ENCODE measurements around the gene ODF2.
"Not testable (repeated sequence)": the region's sequence is repeated elsewhere in the genome, so short reads cannot be mapped to it uniquely, and the experiment has no call there.

The ODF2 gene

DNA sequence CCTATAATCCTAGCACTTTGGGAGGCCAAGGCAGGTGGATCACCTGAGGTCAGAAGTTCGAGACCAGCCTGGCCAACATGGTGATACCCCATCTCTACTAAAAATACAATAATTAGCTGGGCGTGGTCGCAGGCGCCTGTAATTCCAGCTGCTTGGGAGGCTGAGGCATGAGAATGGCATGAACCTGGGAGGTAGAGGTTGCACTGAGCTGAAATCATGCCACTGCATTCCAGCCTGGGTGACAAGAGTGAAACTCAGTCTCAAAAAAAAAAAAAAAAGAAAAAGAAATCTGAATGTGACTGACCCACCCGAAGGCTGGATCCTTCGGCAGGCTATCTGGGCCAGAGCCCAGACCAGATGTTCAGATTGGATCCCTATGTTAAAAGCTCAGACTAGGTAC, 32.5 kb upstream of the ODF2 start:
- not testable (repeated sequence) for DNase-seq (ENCODE audit: low read depth, low spot score)

GRCh38 chr9:128424268-128424780, 31.5 kb upstream of the ODF2 start:
- no peak for DNase-seq (ENCODE audit: low read depth, low spot score)

DNA sequence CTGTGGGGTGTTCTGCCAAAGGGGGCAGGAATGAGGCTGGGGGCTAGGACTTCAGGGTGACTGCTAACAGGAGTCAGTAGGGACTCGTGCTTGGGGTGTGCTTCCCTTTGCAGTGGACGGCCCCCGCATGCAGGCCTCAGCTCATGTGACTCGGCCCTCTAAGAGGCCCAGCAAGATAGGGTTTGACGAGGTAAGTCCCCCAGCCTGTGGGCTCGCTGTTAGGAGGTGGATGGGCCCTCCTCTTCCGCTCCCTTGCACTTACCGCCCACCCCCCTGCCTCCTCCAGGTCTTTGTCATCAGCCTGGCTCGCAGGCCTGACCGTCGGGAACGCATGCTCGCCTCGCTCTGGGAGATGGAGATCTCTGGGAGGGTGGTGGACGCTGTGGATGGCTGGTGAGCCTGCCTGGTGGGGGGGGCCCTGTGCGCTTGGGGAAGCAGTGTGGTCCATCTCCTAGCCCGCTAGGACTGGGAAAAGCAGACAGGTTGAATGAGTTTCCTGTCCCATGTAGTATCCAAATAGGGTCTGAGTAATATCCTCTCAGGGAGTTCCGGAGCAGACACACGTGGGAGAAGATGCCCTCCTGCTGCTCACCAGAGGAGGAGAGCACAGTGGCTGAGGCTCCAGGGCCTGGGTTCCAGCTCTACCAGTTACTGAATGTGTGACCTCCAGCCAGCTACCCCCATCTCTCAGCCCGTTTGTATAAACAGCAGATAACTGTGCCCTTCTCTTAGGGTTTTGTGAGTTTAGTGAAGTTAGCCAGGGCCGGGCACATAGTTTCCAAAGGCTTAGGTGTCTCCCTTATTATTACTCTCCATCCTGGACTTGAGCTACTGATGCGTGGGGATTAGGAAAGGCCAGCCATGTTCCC, 26.9 kb upstream of the ODF2 start:
- no peak for DNase-seq (ENCODE audit: low read depth, low spot score)

DNA sequence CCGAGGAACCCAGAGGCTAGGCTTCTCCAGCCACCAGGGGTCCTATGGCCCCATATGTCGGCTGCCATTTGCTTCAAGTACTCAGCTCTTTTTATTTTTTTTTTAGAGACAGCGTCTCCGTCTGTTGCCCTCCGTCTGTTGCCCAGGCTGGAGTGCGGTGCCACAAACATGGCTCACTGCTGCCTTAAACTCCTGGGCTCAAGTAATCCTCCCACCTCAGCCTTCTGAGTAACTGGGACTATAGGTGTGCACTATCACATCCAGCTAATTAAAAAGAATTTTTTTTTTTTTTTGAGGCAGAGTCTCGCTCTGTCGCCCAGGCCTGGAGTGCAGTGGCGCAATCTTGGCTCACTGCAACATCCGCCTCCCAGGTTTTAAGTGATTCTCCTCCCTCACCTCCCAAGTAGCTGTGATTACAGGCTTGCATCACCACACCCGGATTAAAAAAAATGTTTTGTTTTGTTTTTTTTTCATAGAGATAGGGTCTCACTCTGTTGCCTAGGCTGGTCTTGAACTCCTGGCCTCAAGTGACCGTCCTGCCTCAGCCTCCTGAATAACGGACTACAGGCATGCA, 26.2 kb upstream of the ODF2 start:
- no peak for DNase-seq (ENCODE audit: low read depth, low spot score)

DNA sequence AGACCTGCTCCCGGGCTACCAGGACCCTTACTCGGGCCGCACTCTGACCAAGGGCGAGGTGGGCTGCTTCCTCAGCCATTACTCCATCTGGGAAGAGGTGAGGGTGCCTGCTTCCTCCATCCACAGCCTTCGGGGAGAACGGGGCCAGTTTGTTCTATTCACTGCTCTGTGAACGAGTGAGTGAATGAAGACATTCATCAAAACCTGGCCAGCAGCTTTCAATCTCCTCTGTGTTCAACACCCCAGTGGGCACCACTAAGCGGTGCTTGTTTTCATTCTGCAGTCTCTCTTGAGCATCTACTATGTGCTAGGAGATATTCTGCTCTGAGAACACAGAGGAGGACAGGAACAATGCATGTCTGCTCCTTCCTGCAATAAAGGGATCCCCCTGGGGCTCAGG, 24.6 kb upstream of the ODF2 start:
- DNase-seq (ENCODE audit: low read depth, low spot score): no peak

DNA sequence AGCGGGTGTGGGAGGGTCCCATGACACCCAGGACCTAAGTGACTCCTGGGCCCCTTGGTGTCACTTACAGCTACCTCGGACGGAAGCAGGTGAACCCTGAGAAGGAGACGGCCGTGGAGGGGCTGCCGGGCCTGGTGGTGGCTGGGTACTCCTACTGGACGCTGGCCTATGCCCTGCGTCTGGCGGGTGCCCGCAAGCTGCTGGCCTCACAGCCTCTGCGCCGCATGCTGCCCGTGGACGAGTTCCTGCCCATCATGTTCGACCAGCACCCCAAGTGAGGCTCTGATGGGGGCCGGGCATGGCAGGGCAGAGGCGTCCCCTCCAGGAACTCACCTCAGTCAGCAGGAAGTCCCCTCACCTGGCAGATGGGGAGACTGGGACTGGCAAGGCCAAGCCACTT, 21.5 kb upstream of the ODF2 start:
- no peak for DNase-seq (ENCODE audit: low read depth, low spot score)

GRCh38 chr9:128435611-128436010, 20.2 kb upstream of the ODF2 start:
- no peak for DNase-seq (ENCODE audit: low read depth, low spot score)

- no peak for DNase-seq (ENCODE audit: low read depth, low spot score)
These were observed 17.3 kb upstream of the ODF2 start for GRCh38 chr9:128438343-128439109.

- DNase-seq (ENCODE audit: low read depth, low spot score): no peak
These were observed 16.5 kb upstream of the ODF2 start for GRCh38 chr9:128439273-128439672.

DNA sequence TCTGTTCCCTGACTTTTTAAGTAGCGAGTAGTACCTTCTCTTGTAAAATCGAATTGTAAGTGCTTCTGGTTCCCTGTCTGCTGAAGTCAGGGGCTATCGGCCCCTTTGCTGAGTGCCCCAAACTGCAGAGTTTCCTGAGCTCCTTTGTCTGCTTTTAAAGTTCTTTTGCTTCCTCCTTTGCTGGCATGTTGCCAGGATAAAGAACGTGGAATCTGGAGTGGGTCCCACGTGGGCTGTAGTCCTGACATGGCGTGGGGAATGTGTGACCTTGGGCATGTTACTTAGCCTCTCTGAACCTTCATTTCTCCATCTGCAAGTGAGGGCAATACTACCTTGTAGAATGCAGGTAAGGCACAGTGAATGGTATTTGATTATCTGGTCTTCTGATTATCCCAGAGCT, 13.7 kb upstream of the ODF2 start:
- no peak for DNase-seq (ENCODE audit: low read depth, low spot score)

- DNase-seq (ENCODE audit: low read depth, low spot score): not testable (repeated sequence)
These were observed 9.3 kb upstream of the ODF2 start for GRCh38 chr9:128446505-128446904.

DNA sequence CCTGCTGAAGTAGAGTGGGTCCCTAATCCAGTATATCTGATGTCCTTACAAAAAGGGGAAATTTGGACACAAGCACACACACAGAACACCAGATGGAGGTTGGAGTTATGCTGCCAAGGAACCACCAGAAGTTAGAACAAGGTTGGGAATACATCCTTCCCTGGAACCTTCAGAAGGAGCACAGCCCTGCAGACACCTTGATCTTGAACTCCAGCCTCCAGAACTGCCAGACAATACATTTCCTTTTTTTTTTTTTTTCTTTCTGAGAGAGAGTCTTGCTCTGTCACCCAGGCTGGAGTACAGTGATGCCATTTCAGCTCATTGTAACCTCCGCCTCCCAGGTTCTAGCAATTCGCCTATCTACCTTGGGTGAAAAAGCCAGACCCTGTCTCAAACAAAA, 7.1 kb upstream of the ODF2 start:
- no peak for DNase-seq (ENCODE audit: low read depth, low spot score)

- DNase-seq (ENCODE audit: low read depth, low spot score): no peak
These were observed 815 bp upstream of the ODF2 start for GRCh38 chr9:128454991-128455390.

DNA sequence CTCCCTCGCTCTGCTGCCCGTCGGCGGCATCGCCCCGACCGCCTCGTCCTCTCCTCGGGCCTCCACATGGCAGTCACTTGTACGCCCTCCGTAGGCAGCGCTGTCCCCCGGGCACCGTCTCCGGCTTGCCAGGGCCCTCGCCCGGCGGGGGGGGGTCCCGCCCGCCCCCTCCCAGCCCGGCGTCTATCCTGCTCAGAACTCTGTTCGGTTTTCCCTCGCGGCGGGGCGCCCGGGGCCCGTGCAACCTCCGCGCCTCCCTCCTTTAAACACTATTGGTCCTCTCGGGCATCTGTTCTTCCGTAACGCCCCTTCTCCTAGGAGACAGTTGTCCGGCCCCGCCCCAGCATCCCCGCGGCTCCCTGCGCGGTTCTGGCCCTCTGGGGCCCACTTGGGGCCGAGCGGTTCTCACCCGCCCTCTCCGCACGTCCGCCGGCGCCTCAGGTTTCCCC, 831 bp downstream of the ODF2 start:
- no peak for DNase-seq (ENCODE audit: low read depth, low spot score)

GRCh38 chr9:128457207-128457606, 1.4 kb downstream of the ODF2 start:
- DNase-seq (ENCODE audit: low read depth, low spot score): no peak

DNA sequence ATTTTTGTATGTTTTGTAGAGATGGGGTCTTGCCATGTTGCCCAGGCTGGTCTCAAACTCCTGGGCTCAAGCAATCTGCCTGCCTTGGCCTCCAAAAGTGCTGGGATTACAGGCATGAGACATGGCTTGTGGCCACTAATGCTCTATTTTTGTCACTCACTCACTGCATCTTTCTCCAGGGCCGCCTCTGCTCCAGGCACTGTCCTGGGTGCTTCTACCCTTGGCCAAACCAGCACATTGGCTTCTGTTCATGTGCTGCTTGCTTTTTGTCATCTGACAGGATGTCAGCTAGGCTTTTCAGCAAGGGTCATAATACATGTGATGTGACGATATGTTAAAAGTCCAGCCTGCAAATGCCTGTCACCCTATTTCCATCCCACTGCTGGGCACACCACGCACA, 3.2 kb downstream of the ODF2 start:
- no peak for DNase-seq (ENCODE audit: low read depth, low spot score)

GRCh38 chr9:128469070-128469469, 13.3 kb downstream of the ODF2 start:
- no peak for DNase-seq (ENCODE audit: low read depth, low spot score)

DNA sequence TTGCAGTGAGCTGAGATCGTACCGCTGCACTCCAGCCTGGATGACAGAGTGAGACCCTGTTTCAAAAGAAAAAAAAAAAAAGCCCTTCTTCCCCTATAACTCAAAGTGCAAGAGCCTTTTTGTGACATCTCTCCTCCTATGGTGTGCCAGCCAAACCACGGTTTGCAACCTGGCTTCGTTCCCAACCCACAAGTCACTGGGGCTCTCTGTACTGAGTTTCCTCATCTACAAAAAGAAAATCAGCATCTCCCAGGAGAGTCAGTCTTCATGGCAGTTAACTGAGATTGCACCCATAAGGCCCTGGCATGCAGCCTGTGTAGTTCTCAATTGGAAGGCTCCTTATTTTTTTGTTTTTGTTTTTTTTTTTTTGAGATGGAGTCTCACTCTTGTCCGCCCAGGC, 14.8 kb downstream of the ODF2 start:
- no peak for DNase-seq (ENCODE audit: low read depth, low spot score)

DNA sequence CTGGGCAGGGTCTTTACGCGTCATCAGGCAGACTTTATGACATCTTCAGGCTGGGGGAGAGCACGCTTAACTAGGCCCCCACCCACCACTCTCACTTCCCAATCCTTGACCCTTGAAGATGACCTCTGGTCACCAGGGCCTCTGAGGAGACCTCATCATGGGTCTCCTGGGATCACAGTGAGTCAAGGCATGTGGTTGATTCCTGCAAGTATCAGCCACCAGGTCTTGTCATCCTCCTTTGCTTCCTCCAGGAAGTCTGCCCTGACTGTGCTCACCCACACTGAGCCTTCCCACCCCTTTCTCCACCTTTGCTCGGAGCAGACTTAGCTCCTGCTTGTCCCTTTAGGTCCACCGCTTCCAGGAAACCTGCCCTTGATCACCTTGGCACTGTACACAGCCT, 17.3 kb downstream of the ODF2 start:
- no peak for DNase-seq (ENCODE audit: low read depth, low spot score)

DNA sequence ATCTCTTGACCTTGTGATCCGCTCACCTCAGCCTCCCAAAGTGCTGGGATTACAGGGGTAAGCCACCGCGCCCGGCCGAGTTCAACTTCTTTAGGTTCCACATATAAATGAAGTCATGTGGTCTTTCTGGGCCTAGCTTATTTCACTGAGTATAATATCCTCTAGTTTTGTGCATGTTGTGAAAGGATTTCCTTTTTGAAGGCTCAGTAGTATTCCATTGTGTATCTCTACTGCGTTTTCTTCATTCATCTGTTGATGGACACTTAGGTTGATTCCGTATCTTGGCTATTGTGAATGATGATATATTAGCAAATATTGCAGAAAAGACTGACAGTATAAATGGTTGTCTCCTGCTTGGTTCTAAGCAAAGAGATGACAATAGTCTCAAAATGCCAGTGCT, 20.1 kb downstream of the ODF2 start:
- no peak for DNase-seq (ENCODE audit: low read depth, low spot score)

DNA sequence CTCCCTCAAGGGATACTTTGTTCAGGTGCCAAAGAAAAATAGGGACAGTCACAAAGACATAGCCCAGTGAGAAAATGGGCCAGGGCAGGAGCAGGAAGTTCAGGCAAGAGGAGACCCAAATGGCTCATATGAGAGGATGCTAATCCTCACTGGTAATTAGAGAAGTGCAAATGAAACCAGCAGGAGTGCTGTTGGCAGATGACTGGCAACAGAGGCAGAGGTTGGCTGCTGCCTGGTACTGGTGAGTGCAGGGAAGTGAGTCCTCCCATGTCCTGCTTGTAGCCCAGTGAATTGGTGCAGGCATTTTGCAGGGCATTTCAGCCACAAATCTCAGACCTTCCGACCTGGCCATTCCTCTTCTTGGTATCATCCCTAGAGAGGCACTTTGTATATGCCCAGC, 23.5 kb downstream of the ODF2 start:
- DNase-seq (ENCODE audit: low read depth, low spot score): no peak

- DNase-seq (ENCODE audit: low read depth, low spot score): no peak
These were observed 25.8 kb downstream of the ODF2 start for GRCh38 chr9:128481561-128481960.
